Astrocyte (in vitro differentiated cells and primary cell): ENCODE data around the gene OR12D2. TPM values are rescaled to one million over a fixed set of nuclear protein-coding genes. Genes with fewer than 3 reads are reported as not detected.
"Not testable (repeated sequence)": the region's sequence is repeated elsewhere in the genome, so short reads cannot be mapped to it uniquely, and the experiment has no call there.

Experiments
- DNase-seq: peaks from one replicate; pipeline ENCODE4 v3.0.0-alpha.2; 2010; ENCODE audit warnings: low read depth
- FAIRE-seq: peaks from 2 replicates; lab custom pipeline; 2011; peaks lifted over from hg19 to GRCh38; lab: Jason Lieb, UNC
- H2AFZ ChIP-seq: 2 replicates; pipeline ENCODE4 v1.6.0; 2012; ENCODE audit warnings: low read depth, low read length, inconsistent platforms
- H3K27ac ChIP-seq: 2 replicates; pipeline ENCODE4 v1.5.1; 2011; ENCODE audit warnings: low read depth, low read length, inconsistent platforms
- H3K27me3 ChIP-seq: 2 replicates; pipeline ENCODE4 v1.6.0; 2011; ENCODE audit warnings: low read length, inconsistent platforms; ENCODE audit not compliant: insufficient read depth
- H3K36me3 ChIP-seq: 2 replicates; pipeline ENCODE4 v1.5.1; 2011; ENCODE audit warnings: low read length, inconsistent platforms; ENCODE audit not compliant: insufficient read depth
- H3K4me1 ChIP-seq: 2 replicates; pipeline ENCODE4 v1.5.1; 2011; ENCODE audit warnings: low read length, inconsistent platforms; ENCODE audit not compliant: insufficient read depth
- H3K4me2 ChIP-seq: 2 replicates; pipeline ENCODE4 v1.6.0; 2012; ENCODE audit warnings: low read length, inconsistent platforms
- H3K4me3 ChIP-seq: 2 replicates; pipeline ENCODE4 v1.5.1; 2011; ENCODE audit warnings: low read depth, mild to moderate bottlenecking, low read length, inconsistent platforms; ENCODE audit not compliant: insufficient read depth
- H3K79me2 ChIP-seq: 2 replicates; pipeline ENCODE4 v1.6.0; 2012; ENCODE audit warnings: mild to moderate bottlenecking, low read length, inconsistent platforms; ENCODE audit not compliant: insufficient read depth
- H3K9ac ChIP-seq: 2 replicates; pipeline ENCODE4 v1.6.0; 2012; ENCODE audit warnings: mild to moderate bottlenecking, low read length, inconsistent platforms
- H3K9me3 ChIP-seq: 2 replicates; pipeline ENCODE4 v1.5.1; 2012; ENCODE audit warnings: low read depth, mild to moderate bottlenecking, low read length, inconsistent platforms; ENCODE audit not compliant: insufficient read depth
- H4K20me1 ChIP-seq: 2 replicates; pipeline ENCODE4 v1.6.0; 2012; ENCODE audit warnings: low read length, inconsistent platforms; ENCODE audit not compliant: insufficient read depth
- H3K27ac Mint-ChIP-seq: one replicate; pipeline ENCODE4 v1.8.0; 2021; ENCODE audit warnings: mild to moderate bottlenecking, mixed read lengths; ENCODE audit not compliant: unreplicated experiment
- H3K27me3 Mint-ChIP-seq: one replicate; pipeline ENCODE4 v1.8.0; 2021; ENCODE audit warnings: low read depth, mixed read lengths; ENCODE audit not compliant: unreplicated experiment
- H3K36me3 Mint-ChIP-seq: one replicate; pipeline ENCODE4 v1.8.0; 2021; ENCODE audit warnings: low read depth, mixed read lengths; ENCODE audit not compliant: unreplicated experiment
- H3K4me1 Mint-ChIP-seq: one replicate; pipeline ENCODE4 v1.8.0; 2021; ENCODE audit warnings: low read depth, mixed read lengths; ENCODE audit not compliant: unreplicated experiment
- H3K4me3 Mint-ChIP-seq: one replicate; pipeline ENCODE4 v1.8.0; 2021; ENCODE audit warnings: mild to moderate bottlenecking, moderate library complexity, mixed read lengths; ENCODE audit not compliant: unreplicated experiment
- H3K9me3 Mint-ChIP-seq: one replicate; pipeline ENCODE4 v1.8.0; 2021; ENCODE audit warnings: mild to moderate bottlenecking, mixed read lengths; ENCODE audit not compliant: unreplicated experiment
- CTCF ChIP-seq: IDR thresholded peaks from 2 replicates; pipeline ENCODE4 v1.5.1; 2011; ENCODE audit warnings: low read depth, mild to moderate bottlenecking, inconsistent platforms, low read length, moderate library complexity; ENCODE audit not compliant: insufficient read depth
- EZH2 ChIP-seq: IDR thresholded peaks from 2 replicates; pipeline ENCODE4 v1.6.1; 2012; ENCODE audit warnings: mild to moderate bottlenecking, low read length, inconsistent platforms; ENCODE audit not compliant: insufficient read depth
- total RNA-seq: library from RNA; stranded (reverse); gene quantifications from 2 replicates; pipeline ENCODE4 v1.2.1, GENCODE V29; 2021

Gene OR12D2
- total RNA-seq, 1 donor from 2014 or later = not detected

GRCh38 chr6:29442719-29443118 is 47.3 kb downstream of the OR12D2 start:
- H3K4me1 Mint-ChIP-seq = peaks cover 20% of the 10 kb centered on the region
- peaks cover 3% of the 10 kb centered on the region for H3K9me3 Mint-ChIP-seq

GRCh38 chr6:29444031-29444430 is 48.6 kb downstream of the OR12D2 start:
- H3K27me3 Mint-ChIP-seq, H3K4me3 ChIP-seq, H3K9ac ChIP-seq, H3K9me3 Mint-ChIP-seq, H3K4me3 Mint-ChIP-seq, H3K27me3 ChIP-seq, H3K4me2 ChIP-seq, H3K4me1 ChIP-seq, H2AFZ ChIP-seq, H3K27ac Mint-ChIP-seq, H4K20me1 ChIP-seq, H3K36me3 ChIP-seq, H3K36me3 Mint-ChIP-seq, H3K79me2 ChIP-seq, H3K27ac ChIP-seq, DNase-seq, FAIRE-seq, H3K9me3 ChIP-seq: not testable (repeated sequence)
- H3K4me1 Mint-ChIP-seq = peaks cover 27% of the 10 kb centered on the region

More at GRCh38 chr6:29442719-29443118, 47.3 kb downstream of the OR12D2 start:
- H3K9ac ChIP-seq = no peak overlapping the region
- no peaks in the 10 kb centered on the region for H3K36me3 ChIP-seq
- H3K4me2 ChIP-seq = no peak overlapping the region
- peaks cover 4% of the 10 kb centered on the region for H3K27me3 Mint-ChIP-seq
- TF ChIP-seq EZH2 (no peak), CTCF (no peak)
- H3K4me3 ChIP-seq = no peak overlapping the region
- H3K27me3 ChIP-seq = no peaks in the 10 kb centered on the region
- H3K4me1 ChIP-seq = peaks cover 2% of the 10 kb centered on the region
- no peak for DNase-seq
- H2AFZ ChIP-seq = no peak overlapping the region
- H3K27ac Mint-ChIP-seq = no peak overlapping the region
- peaks cover 2% of the 10 kb centered on the region for H3K36me3 Mint-ChIP-seq
- FAIRE-seq = no peak
- H3K4me3 Mint-ChIP-seq = no peak overlapping the region
- peaks cover 7% of the 10 kb centered on the region for H3K9me3 ChIP-seq
- no peaks in the 10 kb centered on the region for H3K79me2 ChIP-seq
- H4K20me1 ChIP-seq = no peaks in the 10 kb centered on the region
- H3K27ac ChIP-seq = no peak overlapping the region

Other genes starting within 250 kb of the OR12D2 start
- gene OR2J2, start 224.7 kb upstream of the OR12D2 start, total RNA-seq = not detected in 2 replicates
- not detected in 2 replicates for gene OR14J1, start 93.9 kb upstream of the OR12D2 start, total RNA-seq
- not detected in 2 replicates for gene OR5V1, start 26.8 kb upstream of the OR12D2 start, total RNA-seq
- not detected in 2 replicates for gene OR12D3, start 20.3 kb upstream of the OR12D2 start, total RNA-seq
- not detected in 2 replicates for gene OR12D1, start 19.3 kb downstream of the OR12D2 start, total RNA-seq
- not detected in 2 replicates for gene OR10C1, start 43.7 kb downstream of the OR12D2 start, total RNA-seq
- gene OR11A1, start 61.4 kb downstream of the OR12D2 start, total RNA-seq = not detected in 2 replicates
- not detected in 2 replicates for gene OR2H1, start 61.5 kb downstream of the OR12D2 start, total RNA-seq
- gene MAS1L, start 92.3 kb downstream of the OR12D2 start, total RNA-seq = not detected in 2 replicates
- 9.9 and 13.2 TPM in 2 replicates for gene UBD, start 164.1 kb downstream of the OR12D2 start, total RNA-seq
- not detected in 2 replicates for gene OR2H2, start 189.5 kb downstream of the OR12D2 start, total RNA-seq
- gene GABBR1, start 237.6 kb downstream of the OR12D2 start, total RNA-seq = 61.4 and 66.3 TPM in 2 replicates